Stomach smooth muscle (tissue), 2 donors: ENCODE results near the gene CCM2.

Source experiments
- H3K27ac ChIP-seq: one replicate; pipeline ENCODE4 v1.7.0; 2013; ENCODE audit warnings: mild to moderate bottlenecking, low read length, inconsistent platforms
- H3K27me3 ChIP-seq, 2 donors: one replicate each; pipeline ENCODE4 v1.7.0; 2013; ENCODE audit warnings: low read length in 2 of 2; ENCODE audit not compliant: insufficient read depth in 2 of 2, control insufficient read depth in 1 of 2
- H3K36me3 ChIP-seq, 2 donors: one replicate each; pipeline ENCODE4 v1.7.0; 2013; ENCODE audit warnings: low read length in 2 of 2; ENCODE audit not compliant: control insufficient read depth in 2 of 2, insufficient read depth in 2 of 2
- H3K4me1 ChIP-seq: one replicate; pipeline ENCODE4 v1.7.0; 2013; ENCODE audit warnings: low read length; ENCODE audit not compliant: control insufficient read depth, insufficient read depth
- H3K4me3 ChIP-seq, 2 donors: one replicate each; pipeline ENCODE4 v1.7.0; 2013; ENCODE audit warnings: low read length in 2 of 2
- H3K9ac ChIP-seq, 2 donors: one replicate each; pipeline ENCODE4 v1.7.0; 2013; ENCODE audit warnings: low read length in 2 of 2, mild to moderate bottlenecking in 1 of 2
- H3K9me3 ChIP-seq, 2 donors: one replicate each; pipeline ENCODE4 v1.7.0; 2013; ENCODE audit warnings: low read length in 2 of 2; ENCODE audit not compliant: control insufficient read depth in 2 of 2
- donor health status: healthy.
- donor health status: Pancreatic carcinoma.

CCM2 gene

GRCh38 chr7:45099891-45100760, 100.1 kb downstream of the CCM2 start:
- H3K4me1 ChIP-seq: no peaks in the 10 kb centered on the region
- peaks cover 56 to 59% of the 10 kb centered on the region in 2 donors for H3K36me3 ChIP-seq
- H3K9ac ChIP-seq: no peak overlapping the region
- H3K4me3 ChIP-seq: no peak overlapping the region
- H3K27me3 ChIP-seq: no peaks in the 10 kb centered on the region
- no peak overlapping the region for H3K27ac ChIP-seq
- no peaks in the 10 kb centered on the region for H3K9me3 ChIP-seq

GRCh38 chr7:45100761-45101480, 100.9 kb downstream of the CCM2 start:
- Histone ChIP-seq H3K4me1 (no peaks in the 10 kb centered on the region), H3K4me3 (no peak overlapping the region), H3K27ac (no peak overlapping the region), H3K36me3 (peaks cover 64 to 67% of the 10 kb centered on the region in 2 donors), H3K9ac (no peak overlapping the region), H3K27me3 (no peaks in the 10 kb centered on the region), H3K9me3 (no peaks in the 10 kb centered on the region)

- H3K27ac ChIP-seq: no peak overlapping the region
- H3K36me3 ChIP-seq: peaks cover 72 to 75% of the 10 kb centered on the region in 2 donors
- no peaks in the 10 kb centered on the region for H3K27me3 ChIP-seq
- no peaks in the 10 kb centered on the region for H3K4me1 ChIP-seq
- H3K4me3 ChIP-seq: no peak overlapping the region
- H3K9ac ChIP-seq: no peak overlapping the region
- H3K9me3 ChIP-seq: no peaks in the 10 kb centered on the region
These were observed 101.7 kb downstream of the CCM2 start for GRCh38 chr7:45101748-45102147.

DNA sequence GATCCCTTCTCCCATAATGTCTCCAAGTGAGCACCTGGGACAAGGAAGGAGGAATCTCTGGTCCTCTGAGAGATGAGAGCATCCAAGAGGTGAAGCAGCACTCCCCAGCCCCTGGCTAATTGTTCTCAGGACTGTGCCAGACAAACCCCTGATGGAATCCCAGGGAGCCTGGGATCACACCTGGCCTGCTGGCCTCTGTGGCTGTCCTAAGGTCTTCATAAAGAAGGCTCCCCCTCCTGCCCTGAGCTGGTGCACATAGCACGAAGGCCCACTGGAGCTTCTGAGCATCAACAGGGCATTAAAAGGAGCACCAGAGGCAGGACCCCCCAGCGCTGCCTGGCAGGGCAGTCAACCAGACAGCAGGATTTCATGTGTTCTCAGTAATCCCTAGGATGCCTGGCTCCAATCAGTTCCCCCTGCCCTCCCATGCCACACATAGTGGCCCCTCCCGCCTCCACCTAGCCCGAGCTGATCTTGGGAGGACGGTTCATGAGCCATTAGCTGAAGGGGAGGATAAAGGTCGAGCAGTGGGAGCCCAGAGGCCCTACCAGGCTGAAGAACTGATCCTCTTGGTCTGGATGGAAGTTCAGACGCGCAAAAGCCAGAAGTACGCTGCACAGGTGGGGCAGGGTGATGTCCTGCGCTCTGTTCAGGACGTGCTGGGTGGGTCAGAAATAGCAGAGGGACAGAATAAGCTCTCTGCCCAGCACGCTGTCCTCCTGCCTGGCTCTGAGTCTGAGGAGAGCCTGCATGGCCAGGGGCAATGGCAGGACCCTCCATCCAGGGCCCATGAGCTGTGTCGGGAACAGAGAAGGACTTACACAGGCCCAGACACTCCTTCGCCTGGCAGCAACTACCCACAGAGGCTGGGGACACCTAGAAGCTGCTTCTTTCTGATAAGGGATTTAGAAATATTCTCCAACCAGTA, 103.0 kb downstream of the CCM2 start:
- peaks cover 84 to 85% of the 10 kb centered on the region in 2 donors for H3K36me3 ChIP-seq
- no peaks in the 10 kb centered on the region for H3K27me3 ChIP-seq
- H3K27ac ChIP-seq: no peak overlapping the region
- H3K4me1 ChIP-seq: peaks cover 5% of the 10 kb centered on the region
- no peak overlapping the region for H3K9ac ChIP-seq
- H3K9me3 ChIP-seq: no peaks in the 10 kb centered on the region
- H3K4me3 ChIP-seq: no peak overlapping the region

- Histone ChIP-seq H3K27me3 (no peaks in the 10 kb centered on the region), H3K9me3 (no peaks in the 10 kb centered on the region), H3K27ac (no peak overlapping the region), H3K4me3 (no peak overlapping the region), H3K36me3 (peaks cover 91 to 92% of the 10 kb centered on the region in 2 donors), H3K4me1 (peaks cover 15% of the 10 kb centered on the region), H3K9ac (no peak overlapping the region)
These were observed 104.2 kb downstream of the CCM2 start for GRCh38 chr7:45103958-45104843.

GRCh38 chr7:45104844-45105587, 105.0 kb downstream of the CCM2 start:
- Histone ChIP-seq H3K36me3 (peaks cover 84 to 85% of the 10 kb centered on the region in 2 donors), H3K4me1 (peaks cover 16% of the 10 kb centered on the region), H3K4me3 (no peak overlapping the region), H3K27me3 (no peaks in the 10 kb centered on the region), H3K9ac (no peak overlapping the region), H3K9me3 (no peaks in the 10 kb centered on the region), H3K27ac (no peak overlapping the region)

- no peak overlapping the region for H3K27ac ChIP-seq
- peaks cover 22% of the 10 kb centered on the region for H3K4me1 ChIP-seq
These were observed 105.7 kb downstream of the CCM2 start for GRCh38 chr7:45105588-45106188.

GRCh38 chr7:45106820-45107219, 106.8 kb downstream of the CCM2 start:
- H3K27ac ChIP-seq: no peak overlapping the region
- no peak overlapping the region for H3K9ac ChIP-seq
- H3K27me3 ChIP-seq: no peaks in the 10 kb centered on the region
- H3K4me1 ChIP-seq: peaks cover 24% of the 10 kb centered on the region
- H3K9me3 ChIP-seq: no peaks in the 10 kb centered on the region
- H3K4me3 ChIP-seq: no peak overlapping the region
- H3K36me3 ChIP-seq: peaks cover 68% of the 10 kb centered on the region in 2 donors

More at GRCh38 chr7:45105588-45106188, 105.7 kb downstream of the CCM2 start:
- no peaks in the 10 kb centered on the region for H3K27me3 ChIP-seq
- no peaks in the 10 kb centered on the region for H3K9me3 ChIP-seq
- no peak overlapping the region for H3K9ac ChIP-seq
- H3K4me3 ChIP-seq: no peak overlapping the region
- peaks cover 79% of the 10 kb centered on the region in 2 donors for H3K36me3 ChIP-seq

- peaks cover 24% of the 10 kb centered on the region for H3K4me1 ChIP-seq
- peaks cover 62 to 63% of the 10 kb centered on the region in 2 donors for H3K36me3 ChIP-seq
These were observed 107.4 kb downstream of the CCM2 start for GRCh38 chr7:45107356-45107755.

More at GRCh38 chr7:45107356-45107755, 107.4 kb downstream of the CCM2 start:
- no peak overlapping the region for H3K4me3 ChIP-seq
- no peak overlapping the region for H3K27ac ChIP-seq
- no peaks in the 10 kb centered on the region for H3K27me3 ChIP-seq
- no peaks in the 10 kb centered on the region for H3K9me3 ChIP-seq
- H3K9ac ChIP-seq: no peak overlapping the region
